ENCODE results near the gene SPSB4.
"Not testable (repeated sequence)": the region's sequence is repeated elsewhere in the genome, so short reads cannot be mapped to it uniquely, and the experiment has no call there.

SPSB4 gene

GRCh38 chr3:141050576-141051442, at the start of gene SPSB4:
Gene SPSB4 (plus strand): TSS chr3:141051347. CDS start chr3:141066105, 14,758 bp downstream.
- Mint-ChIP-seq H3K27ac (no peak within 1 kb of the TSS), H3K27me3 (peaks cover 70% of the 10 kb centered on the region), H3K4me1 (ENCODE audit: low read depth) (peaks cover 15% of the 10 kb centered on the region), H3K9me3 (no peaks in the 10 kb centered on the region), H3K36me3 (ENCODE audit: low read depth) (no peaks in the 10 kb centered on the region), H3K4me3 (peak within 1 kb of the TSS; percentile 69)
- DNase-seq: peak; percentile 46

- Mint-ChIP-seq H3K9me3 (no peaks in the 10 kb centered on the region), H3K36me3 (ENCODE audit: low read depth) (no peaks in the 10 kb centered on the region), H3K27ac (no peak overlapping the region), H3K27me3 (peaks cover 26% of the 10 kb centered on the region), H3K4me3 (no peak overlapping the region), H3K4me1 (ENCODE audit: low read depth) (peaks cover 2% of the 10 kb centered on the region)
- no peak for DNase-seq
Observed at GRCh38 chr3:141006344-141006743, 44.8 kb upstream of the SPSB4 start.

GRCh38 chr3:141009496-141009895, 41.7 kb upstream of the SPSB4 start:
- H3K27me3 Mint-ChIP-seq: peaks cover 35% of the 10 kb centered on the region
- no peak for DNase-seq
- H3K36me3 Mint-ChIP-seq (ENCODE audit: low read depth): no peaks in the 10 kb centered on the region
- H3K4me3 Mint-ChIP-seq: no peak overlapping the region
- no peak overlapping the region for H3K27ac Mint-ChIP-seq
- peaks cover 5% of the 10 kb centered on the region for H3K4me1 Mint-ChIP-seq (ENCODE audit: low read depth)
- no peaks in the 10 kb centered on the region for H3K9me3 Mint-ChIP-seq

GRCh38 chr3:141011232-141011996, 39.7 kb upstream of the SPSB4 start:
- H3K4me1 Mint-ChIP-seq (ENCODE audit: low read depth): peaks cover 5% of the 10 kb centered on the region
- DNase-seq: peak; percentile 81

GRCh38 chr3:141011997-141012262, 39.2 kb upstream of the SPSB4 start:
- Mint-ChIP-seq H3K27ac (no peak overlapping the region), H3K27me3 (peaks cover 31% of the 10 kb centered on the region), H3K9me3 (no peaks in the 10 kb centered on the region), H3K4me1 (ENCODE audit: low read depth) (peaks cover 5% of the 10 kb centered on the region), H3K36me3 (ENCODE audit: low read depth) (no peaks in the 10 kb centered on the region), H3K4me3 (no peak overlapping the region)
- DNase-seq: no peak

More at GRCh38 chr3:141011232-141011996, 39.7 kb upstream of the SPSB4 start:
- H3K27ac Mint-ChIP-seq: no peak overlapping the region
- H3K4me3 Mint-ChIP-seq: no peak overlapping the region
- H3K9me3 Mint-ChIP-seq: no peaks in the 10 kb centered on the region
- no peaks in the 10 kb centered on the region for H3K36me3 Mint-ChIP-seq (ENCODE audit: low read depth)
- H3K27me3 Mint-ChIP-seq: peaks cover 32% of the 10 kb centered on the region

GRCh38 chr3:141012571-141012970, 38.6 kb upstream of the SPSB4 start:
- Mint-ChIP-seq H3K27me3 (peaks cover 31% of the 10 kb centered on the region), H3K36me3 (ENCODE audit: low read depth) (no peaks in the 10 kb centered on the region), H3K4me1 (ENCODE audit: low read depth) (peaks cover 9% of the 10 kb centered on the region), H3K9me3 (no peaks in the 10 kb centered on the region), H3K27ac (no peak overlapping the region), H3K4me3 (no peak overlapping the region)
- no peak for DNase-seq

- Mint-ChIP-seq H3K27ac (no peak overlapping the region), H3K4me3 (no peak overlapping the region), H3K4me1 (ENCODE audit: low read depth) (peaks cover 13% of the 10 kb centered on the region), H3K9me3 (no peaks in the 10 kb centered on the region), H3K27me3 (peaks cover 14% of the 10 kb centered on the region), H3K36me3 (ENCODE audit: low read depth) (no peaks in the 10 kb centered on the region)
- no peak for DNase-seq
Observed at GRCh38 chr3:141015481-141015880, 35.7 kb upstream of the SPSB4 start.

- not testable (repeated sequence) for H3K9me3 Mint-ChIP-seq
Observed at GRCh38 chr3:141017366-141018322, 33.5 kb upstream of the SPSB4 start.

GRCh38 chr3:141019244-141019643, 31.9 kb upstream of the SPSB4 start:
- Mint-ChIP-seq H3K36me3 (ENCODE audit: low read depth) (no peaks in the 10 kb centered on the region), H3K9me3 (no peaks in the 10 kb centered on the region), H3K4me3 (no peak overlapping the region), H3K4me1 (ENCODE audit: low read depth) (peaks cover 8% of the 10 kb centered on the region), H3K27me3 (no peaks in the 10 kb centered on the region), H3K27ac (no peak overlapping the region)
- no peak for DNase-seq

More at GRCh38 chr3:141017366-141018322, 33.5 kb upstream of the SPSB4 start:
- not testable (repeated sequence) for H3K4me1 Mint-ChIP-seq (ENCODE audit: low read depth); H3K27ac Mint-ChIP-seq; DNase-seq; H3K36me3 Mint-ChIP-seq (ENCODE audit: low read depth); H3K4me3 Mint-ChIP-seq; H3K27me3 Mint-ChIP-seq

- H3K36me3 Mint-ChIP-seq (ENCODE audit: low read depth): no peaks in the 10 kb centered on the region
- H3K4me1 Mint-ChIP-seq (ENCODE audit: low read depth): peaks cover 8% of the 10 kb centered on the region
- no peak for DNase-seq
- H3K27ac Mint-ChIP-seq: no peak overlapping the region
- no peaks in the 10 kb centered on the region for H3K27me3 Mint-ChIP-seq
- no peak overlapping the region for H3K4me3 Mint-ChIP-seq
- no peaks in the 10 kb centered on the region for H3K9me3 Mint-ChIP-seq
Observed at GRCh38 chr3:141020143-141020830, 30.9 kb upstream of the SPSB4 start.

- Mint-ChIP-seq H3K4me3 (no peak overlapping the region), H3K27me3 (no peaks in the 10 kb centered on the region), H3K36me3 (ENCODE audit: low read depth) (no peaks in the 10 kb centered on the region), H3K9me3 (no peaks in the 10 kb centered on the region), H3K4me1 (ENCODE audit: low read depth) (peaks cover 8% of the 10 kb centered on the region), H3K27ac (no peak overlapping the region)
- no peak for DNase-seq
Observed at GRCh38 chr3:141021261-141021660, 29.9 kb upstream of the SPSB4 start.

- peaks cover 10% of the 10 kb centered on the region for H3K27me3 Mint-ChIP-seq
- DNase-seq: no peak
- H3K36me3 Mint-ChIP-seq (ENCODE audit: low read depth): no peaks in the 10 kb centered on the region
- no peak overlapping the region for H3K4me3 Mint-ChIP-seq
- H3K4me1 Mint-ChIP-seq (ENCODE audit: low read depth): no peaks in the 10 kb centered on the region
- H3K27ac Mint-ChIP-seq: no peak overlapping the region
- no peaks in the 10 kb centered on the region for H3K9me3 Mint-ChIP-seq
Observed at GRCh38 chr3:141030296-141030695, 20.9 kb upstream of the SPSB4 start.

GRCh38 chr3:141039589-141039988, 11.6 kb upstream of the SPSB4 start:
- Mint-ChIP-seq H3K9me3 (no peaks in the 10 kb centered on the region), H3K27me3 (peaks cover 23% of the 10 kb centered on the region), H3K36me3 (ENCODE audit: low read depth) (no peaks in the 10 kb centered on the region), H3K27ac (no peak overlapping the region), H3K4me1 (ENCODE audit: low read depth) (no peaks in the 10 kb centered on the region), H3K4me3 (no peak overlapping the region)
- DNase-seq: no peak
